Activated effector memory CD4-positive, alpha-beta T cell treated with Interleukin-2 at 50 U/mL for 16 hours (primary cell): ENCODE data around the gene PRR36.
"Not testable (repeated sequence)": the region's sequence is repeated elsewhere in the genome, so short reads cannot be mapped to it uniquely, and the experiment has no call there.

Source experiments
- DNase-seq: peaks from one replicate; pipeline ENCODE4 v3.0.0-alpha.2; 2020

The PRR36 gene

GRCh38 chr19:7874076-7874896 is at the start of gene PRR36:
TSS of gene PRR36 (minus strand) at chr19:7874390. CDS start at chr19:7873689, 701 bp downstream.
- DNase-seq = no peak

- no peak for DNase-seq
Observed at GRCh38 chr19:7923295-7924191, 49.4 kb upstream of the PRR36 start.

GRCh38 chr19:7922836-7923195 is 48.6 kb upstream of the PRR36 start:
- no peak for DNase-seq

GRCh38 chr19:7921967-7922835 is 48.0 kb upstream of the PRR36 start:
- DNase-seq = no peak

GRCh38 chr19:7921302-7921966 is 47.2 kb upstream of the PRR36 start:
- DNase-seq = no peak

- peak; percentile 98 for DNase-seq
Observed at GRCh38 chr19:7920519-7921301, 46.5 kb upstream of the PRR36 start.

- DNase-seq = peak; percentile 95
Observed at GRCh38 chr19:7919610-7920518, 45.7 kb upstream of the PRR36 start, which contains the start of gene SNAPC2. TSS of gene SNAPC2 (plus strand) at chr19:7920338. CDS start at chr19:7920367, 29 bp downstream.

- no peak for DNase-seq
Observed at GRCh38 chr19:7918615-7919421, 44.6 kb upstream of the PRR36 start.

- not testable (repeated sequence) for DNase-seq
Observed at GRCh38 chr19:7918062-7918614, 43.9 kb upstream of the PRR36 start.

GRCh38 chr19:7917267-7918061 is 43.3 kb upstream of the PRR36 start:
- peak; percentile 48 for DNase-seq

- no peak for DNase-seq
Observed at GRCh38 chr19:7916955-7917266, 42.7 kb upstream of the PRR36 start.

GRCh38 chr19:7916103-7916954 is 42.1 kb upstream of the PRR36 start:
- DNase-seq = peak; percentile 31

GRCh38 chr19:7915250-7916102 is 41.3 kb upstream of the PRR36 start:
- no peak for DNase-seq

- DNase-seq = no peak
Observed at GRCh38 chr19:7914598-7915045, 40.4 kb upstream of the PRR36 start, which contains the start of gene TGFBR3L. TSS of gene TGFBR3L (plus strand) at chr19:7914830.

GRCh38 chr19:7914099-7914498 is 39.9 kb upstream of the PRR36 start:
- DNase-seq = no peak

GRCh38 chr19:7913652-7914051 is 39.5 kb upstream of the PRR36 start:
- DNase-seq = no peak
